Neural crest cell (in vitro differentiated cells): ENCODE measurements around the gene ENPEP. TPM values are rescaled to one million over a fixed set of nuclear protein-coding genes. Genes with fewer than 3 reads are reported as not detected.

ENCODE experiments used
- DNase-seq: peaks from one replicate; pipeline ENCODE4 v3.0.0; 2021; ENCODE audit warnings: low read depth, mixed read lengths, low spot score
- H3K27ac Mint-ChIP-seq: one replicate; pipeline ENCODE4 v1.8.0; 2021; ENCODE audit warnings: mild to moderate bottlenecking, mixed read lengths; ENCODE audit not compliant: unreplicated experiment
- H3K27me3 Mint-ChIP-seq: 2 replicates; pipeline ENCODE4 v1.8.0; 2021; ENCODE audit warnings: low read depth, mild to moderate bottlenecking, mixed read lengths
- H3K36me3 Mint-ChIP-seq: 2 replicates; pipeline ENCODE4 v1.8.0; 2021; ENCODE audit warnings: low read depth, mild to moderate bottlenecking, mixed read lengths
- H3K4me1 Mint-ChIP-seq: 2 replicates; pipeline ENCODE4 v1.8.0; 2021; ENCODE audit warnings: mixed read lengths
- H3K4me3 Mint-ChIP-seq: one replicate; pipeline ENCODE4 v1.8.0; 2021; ENCODE audit warnings: mild to moderate bottlenecking, mixed read lengths
- H3K9me3 Mint-ChIP-seq: 2 replicates; pipeline ENCODE4 v1.8.0; 2021; ENCODE audit warnings: mixed read lengths
- total RNA-seq: library from RNA; stranded (reverse); gene quantifications from 2 replicates; pipeline ENCODE4 v1.2.1, GENCODE V29; 2021
- TF ChIP-seq, protein P1 (sequence below): fragments of 200-600 bp; sonication (generic); conservative IDR thresholded peaks from 2 replicates; pipeline ENCODE4 v1.5.0; 2021; ENCODE audit warnings: antibody characterized with exemption, mild to moderate bottlenecking

The ENPEP gene
- total RNA-seq, 1 donor from 2014 or later = 7.3 TPM

DNA sequence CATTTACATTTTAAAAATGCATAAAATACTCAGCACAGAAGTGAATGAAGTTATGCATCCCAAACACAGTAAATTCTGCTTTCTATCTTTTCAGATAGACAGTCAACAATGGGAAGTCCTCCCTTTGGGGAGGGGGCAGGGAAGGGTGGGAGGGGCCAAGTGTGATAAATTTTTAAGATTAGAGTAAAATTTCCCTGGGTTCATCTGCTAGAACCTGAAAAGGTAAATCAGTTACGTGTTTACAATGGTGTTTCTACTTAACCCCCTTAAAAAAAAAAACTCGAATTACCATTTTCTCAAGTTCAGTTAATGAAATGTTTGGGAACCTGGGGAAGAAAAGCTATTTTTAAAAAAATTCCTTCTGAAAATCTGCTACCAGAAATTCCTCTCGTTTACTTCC, 137.8 kb downstream of the ENPEP start:
- TF ChIP-seq, protein P1, sequence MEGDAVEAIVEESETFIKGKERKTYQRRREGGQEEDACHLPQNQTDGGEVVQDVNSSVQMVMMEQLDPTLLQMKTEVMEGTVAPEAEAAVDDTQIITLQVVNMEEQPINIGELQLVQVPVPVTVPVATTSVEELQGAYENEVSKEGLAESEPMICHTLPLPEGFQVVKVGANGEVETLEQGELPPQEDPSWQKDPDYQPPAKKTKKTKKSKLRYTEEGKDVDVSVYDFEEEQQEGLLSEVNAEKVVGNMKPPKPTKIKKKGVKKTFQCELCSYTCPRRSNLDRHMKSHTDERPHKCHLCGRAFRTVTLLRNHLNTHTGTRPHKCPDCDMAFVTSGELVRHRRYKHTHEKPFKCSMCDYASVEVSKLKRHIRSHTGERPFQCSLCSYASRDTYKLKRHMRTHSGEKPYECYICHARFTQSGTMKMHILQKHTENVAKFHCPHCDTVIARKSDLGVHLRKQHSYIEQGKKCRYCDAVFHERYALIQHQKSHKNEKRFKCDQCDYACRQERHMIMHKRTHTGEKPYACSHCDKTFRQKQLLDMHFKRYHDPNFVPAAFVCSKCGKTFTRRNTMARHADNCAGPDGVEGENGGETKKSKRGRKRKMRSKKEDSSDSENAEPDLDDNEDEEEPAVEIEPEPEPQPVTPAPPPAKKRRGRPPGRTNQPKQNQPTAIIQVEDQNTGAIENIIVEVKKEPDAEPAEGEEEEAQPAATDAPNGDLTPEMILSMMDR = no peak
- peaks cover 27% of the 10 kb centered on the region for H3K4me1 Mint-ChIP-seq
- H3K27me3 Mint-ChIP-seq = peaks cover 95% of the 10 kb centered on the region

DNA sequence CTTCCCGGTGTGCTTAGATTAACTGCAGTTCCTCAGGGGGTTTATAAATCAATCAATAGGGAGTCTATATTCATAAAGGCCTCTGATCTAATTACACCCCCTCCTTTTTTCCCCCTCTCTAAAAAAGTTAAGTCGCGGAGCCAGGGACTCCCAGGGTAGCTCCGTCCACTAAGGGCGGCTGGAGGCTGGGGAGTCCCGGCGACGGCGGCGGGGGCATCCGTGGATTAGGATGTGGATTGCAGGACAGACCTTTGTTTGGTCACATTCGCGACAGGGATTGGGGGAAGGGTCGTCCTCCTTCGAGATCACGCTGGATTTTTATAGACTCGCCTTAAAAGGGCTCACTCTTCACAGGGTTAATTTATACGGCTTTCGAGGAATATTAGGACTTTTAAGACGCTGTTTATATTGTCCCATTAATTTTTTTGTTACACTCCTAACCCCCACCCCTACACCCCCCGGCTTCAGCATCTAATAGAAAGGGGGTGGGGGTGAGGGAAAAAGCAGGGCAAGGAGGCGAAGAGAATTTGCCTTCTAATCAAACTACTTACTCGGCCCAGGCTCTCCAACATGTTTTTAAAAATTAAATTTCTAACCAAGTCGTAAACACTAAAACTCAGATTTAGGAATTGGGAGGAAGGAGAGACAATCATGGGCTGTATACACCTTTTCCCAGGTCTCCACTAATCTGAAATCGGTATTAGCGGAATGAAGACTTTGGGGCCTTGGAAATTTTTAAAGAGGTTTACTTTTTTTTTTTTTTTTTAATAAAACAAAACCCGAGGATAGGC, 138.4 kb downstream of the ENPEP start:
- no peak overlapping the region for H3K27ac Mint-ChIP-seq
- H3K9me3 Mint-ChIP-seq = no peaks in the 10 kb centered on the region
- peaks cover 95% of the 10 kb centered on the region for H3K27me3 Mint-ChIP-seq
- peaks cover 25% of the 10 kb centered on the region for H3K4me1 Mint-ChIP-seq
- TF ChIP-seq, protein P1 = no peak
- no peak overlapping the region for H3K4me3 Mint-ChIP-seq
- no peak for DNase-seq
- no peaks in the 10 kb centered on the region for H3K36me3 Mint-ChIP-seq

More for the DNA sequence above, 137.8 kb downstream of the ENPEP start:
- Mint-ChIP-seq H3K36me3 (no peaks in the 10 kb centered on the region), H3K27ac (no peak overlapping the region), H3K4me3 (no peak overlapping the region), H3K9me3 (no peaks in the 10 kb centered on the region)
- DNase-seq = no peak

Other genes starting within 250 kb of the ENPEP start
- 0.58 and 0.77 TPM in 2 replicates for gene PITX2, start 146.9 kb downstream of the ENPEP start, total RNA-seq